ENCODE measurements around the gene STK38.

GRCh38 chr6:36444470-36444869 is 102.8 kb downstream of the STK38 start:
- TF ChIP-seq CTCF (IDR thresholded peaks at IDR 0.05; ENCODE audit: control extremely low read depth in 1 of 3, insufficient read depth in 1 of 3, low read depth in 1 of 3, low read length in 3 of 3) (no peak), CBX5 (IDR thresholded peaks at IDR 0.05; ENCODE audit: low read depth, low read length) (no peak), POLR2AphosphoS5 (IDR thresholded peaks at IDR 0.05; ENCODE audit: low read depth, low read length) (no peak), FOSL1 (IDR thresholded peaks at IDR 0.05; ENCODE audit: insufficient read depth, low read depth, low read length) (no peak), NRF1 (IDR thresholded peaks at IDR 0.05; ENCODE audit: low read depth, low read length) (no peak), RFX5 (IDR thresholded peaks at IDR 0.05; ENCODE audit: borderline replicate concordance, low read depth, low read length) (no peak), POLR2A (IDR thresholded peaks at IDR 0.05; ENCODE audit: control extremely low read depth in 1 of 2, low read depth in 2 of 2, low read length in 2 of 2) (no peak), KDM1A (IDR thresholded peaks at IDR 0.05; ENCODE audit: borderline replicate concordance, low read length) (no peak), TCF12 (IDR thresholded peaks at IDR 0.05; ENCODE audit: low read depth, low read length) (no peak), CREB1 (IDR thresholded peaks at IDR 0.05) (no peak), MAFK (IDR thresholded peaks at IDR 0.05; ENCODE audit: low read depth, low read length) (no peak), RXRA (IDR thresholded peaks at IDR 0.05; ENCODE audit: insufficient read depth, low read depth, low read length) (no peak), ZNF274 (IDR thresholded peaks at IDR 0.05; ENCODE audit: borderline replicate concordance, extremely low read depth, low read length) (no peak), CBX8 (IDR thresholded peaks at IDR 0.05; ENCODE audit: borderline replicate concordance, low read depth, low read length) (no peak)

Measured in H1 (cell line).